Neural progenitor cell (in vitro differentiated cells): ENCODE results near the gene STARD3. TPM values are rescaled to one million over a fixed set of nuclear protein-coding genes. Genes with fewer than 3 reads are reported as not detected.

ENCODE experiments used
- DNase-seq: peaks from one replicate; pipeline ENCODE4 v3.0.0-alpha.2; 2016; ENCODE audit warnings: low spot score
- H2AFZ ChIP-seq: fragments of 200-600 bp; sonication (generic); replicated peaks from 2 replicates; pipeline ENCODE4 v1.6.1; 2016; ENCODE audit warnings: antibody characterized with exemption
- H3F3A ChIP-seq: fragments of 200-600 bp; sonication (generic); 2 replicates; pipeline ENCODE4 v1.6.1; 2016; ENCODE audit warnings: antibody characterized with exemption, low read depth
- H3K27ac ChIP-seq: fragments of 200-600 bp; sonication (generic); 2 replicates; pipeline ENCODE4 v1.5.1; 2016; ENCODE audit warnings: mild to moderate bottlenecking
- H3K27me3 ChIP-seq: fragments of 200-600 bp; sonication (generic); 2 replicates; pipeline ENCODE4 v1.6.1; 2016; ENCODE audit warnings: mild to moderate bottlenecking, moderate library complexity
- H3K36me3 ChIP-seq: fragments of 200-600 bp; sonication (generic); 2 replicates; pipeline ENCODE4 v1.5.1; 2016
- H3K4me1 ChIP-seq: fragments of 200-600 bp; sonication (generic); 2 replicates; pipeline ENCODE4 v1.6.1; 2016; ENCODE audit warnings: mixed run types
- H3K4me2 ChIP-seq: fragments of 200-600 bp; sonication (generic); 2 replicates; pipeline ENCODE4 v1.6.1; 2016
- H3K4me3 ChIP-seq: fragments of 200-600 bp; sonication (generic); 2 replicates; pipeline ENCODE4 v1.5.1; 2016
- H3K79me2 ChIP-seq: fragments of 200-600 bp; sonication (generic); 2 replicates; pipeline ENCODE4 v1.6.1; 2016; ENCODE audit warnings: low read depth
- H3K9ac ChIP-seq: fragments of 200-600 bp; sonication (generic); 2 replicates; pipeline ENCODE4 v1.6.1; 2016
- H3K9me3 ChIP-seq: fragments of 200-600 bp; sonication (generic); 2 replicates; pipeline ENCODE4 v1.5.1; 2016; ENCODE audit warnings: low read depth
- H4K20me1 ChIP-seq: fragments of 200-600 bp; sonication (generic); 2 replicates; pipeline ENCODE4 v1.6.1; 2016; ENCODE audit warnings: low read depth
- H3K27ac Mint-ChIP-seq: 3 replicates; pipeline ENCODE4 v1.8.0; 2021; ENCODE audit warnings: mixed read lengths
- H3K27me3 Mint-ChIP-seq: 2 replicates; pipeline ENCODE4 v1.8.0; 2022; ENCODE audit warnings: low read depth, mild to moderate bottlenecking, inconsistent platforms, moderate library complexity, mixed read lengths; ENCODE audit not compliant: insufficient read depth
- H3K36me3 Mint-ChIP-seq: 3 replicates; pipeline ENCODE4 v1.8.0; 2021; ENCODE audit warnings: mixed read lengths
- H3K4me1 Mint-ChIP-seq: 3 replicates; pipeline ENCODE4 v1.8.0; 2021; ENCODE audit warnings: mixed read lengths
- H3K4me3 Mint-ChIP-seq: 3 replicates; pipeline ENCODE4 v1.8.0; 2021; ENCODE audit warnings: mild to moderate bottlenecking, moderate library complexity, mixed read lengths
- H3K9me3 Mint-ChIP-seq: 3 replicates; pipeline ENCODE4 v1.8.0; 2020; ENCODE audit warnings: mixed read lengths
- EZH2 ChIP-seq: fragments of 200-600 bp; sonication (generic); IDR thresholded peaks from 2 replicates; pipeline ENCODE4 v1.6.1; 2017; ENCODE audit warnings: antibody characterized with exemption, mild to moderate bottlenecking, moderate library complexity
- EZH2phosphoT487 ChIP-seq: fragments of 200-600 bp; sonication (generic); IDR thresholded peaks from 2 replicates; pipeline ENCODE4 v1.6.1; 2017; ENCODE audit warnings: antibody characterized with exemption
- total RNA-seq: library from RNA; depleted of rRNA; stranded (reverse); fragments of >200 nt; gene quantifications from 2 replicates; pipeline ENCODE4 v1.2.3, GENCODE V29; 2015; ENCODE audit warnings: low replicate concordance
- TF ChIP-seq, protein P1 (sequence below): fragments of 200-600 bp; sonication (generic); IDR thresholded peaks from 2 replicates; pipeline ENCODE4 v1.5.1; 2017; ENCODE audit warnings: antibody characterized with exemption, mild to moderate bottlenecking

The STARD3 gene
- total RNA-seq, 1 donor from 2014 or later: 21.5 TPM

DNA sequence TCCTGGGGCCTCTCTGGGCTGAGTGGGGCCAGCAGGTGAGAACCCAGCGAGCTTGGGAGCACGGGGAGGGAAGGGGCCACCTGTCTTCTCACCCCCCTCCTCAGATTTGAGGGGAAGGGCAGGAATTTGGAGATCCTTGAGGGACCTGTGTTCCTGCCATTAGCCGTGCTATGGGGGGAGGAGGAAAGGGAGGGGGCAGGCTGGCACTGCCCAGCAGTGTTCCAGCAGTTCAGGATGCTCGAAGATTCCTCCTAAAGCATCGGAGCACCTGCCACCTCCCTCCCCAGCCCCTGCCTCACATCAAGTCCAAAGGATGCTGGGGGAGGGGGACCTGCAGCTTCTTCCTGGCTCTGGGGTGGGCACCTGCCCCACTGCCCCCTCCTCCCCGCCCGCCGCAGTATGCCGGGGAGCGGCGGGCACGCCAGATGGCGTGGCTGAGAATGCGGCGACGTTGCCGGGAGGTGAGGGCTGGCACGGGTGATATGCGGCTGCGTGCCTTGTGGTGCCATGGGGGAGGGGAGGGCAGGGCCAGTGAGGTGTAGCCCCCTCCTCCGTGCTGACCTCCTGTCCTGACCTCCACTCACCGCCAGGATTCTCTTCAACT lies 24.6 kb upstream of the STARD3 start:
- Histone ChIP-seq H3F3A (peaks cover 9% of the 10 kb centered on the region), H3K4me2 (no peak overlapping the region), H3K4me1 (peaks cover under 1% of the 10 kb centered on the region), H3K4me3 (no peak overlapping the region), H3K36me3 (no peaks in the 10 kb centered on the region), H4K20me1 (peaks cover 23% of the 10 kb centered on the region), H3K79me2 (no peaks in the 10 kb centered on the region), H3K27me3 (peaks cover 100% of the 10 kb centered on the region), H2AFZ (no peak overlapping the region), H3K9me3 (no peaks in the 10 kb centered on the region), H3K9ac (no peak overlapping the region), H3K27ac (no peak overlapping the region)
- DNase-seq: no peak
- no peak for TF ChIP-seq EZH2phosphoT487
- Mint-ChIP-seq H3K27me3 (peaks cover 57% of the 10 kb centered on the region), H3K27ac (no peak overlapping the region), H3K4me3 (no peak overlapping the region), H3K4me1 (peaks cover 2% of the 10 kb centered on the region), H3K9me3 (no peaks in the 10 kb centered on the region), H3K36me3 (no peaks in the 10 kb centered on the region)

DNA sequence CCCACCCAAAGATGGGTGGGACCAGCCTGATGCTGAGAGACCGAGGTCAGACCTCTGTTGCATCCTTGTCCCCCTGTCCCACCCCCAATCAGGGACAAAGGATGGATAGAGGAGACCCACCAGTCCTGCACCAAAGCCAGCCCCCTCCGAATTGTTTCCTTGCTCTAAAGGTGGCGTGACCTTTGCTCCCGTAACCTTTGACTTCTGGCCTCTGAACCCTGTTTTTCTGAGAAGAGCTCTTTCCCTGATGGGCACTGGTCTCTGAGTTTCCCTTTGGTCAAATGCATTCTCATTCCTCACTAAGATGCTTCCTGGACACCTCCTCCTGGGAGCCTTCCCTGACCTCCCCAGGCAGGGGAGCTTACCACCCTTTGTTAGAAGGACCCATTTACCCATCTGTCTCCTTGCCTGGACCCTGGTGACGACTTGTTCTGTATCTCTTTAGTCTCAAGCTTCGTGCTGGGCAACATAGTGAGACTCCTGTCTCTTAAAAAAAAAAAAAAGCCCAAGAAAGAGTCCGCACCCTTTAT lies 23.9 kb upstream of the STARD3 start:
- Histone ChIP-seq H3K4me1 (no peaks in the 10 kb centered on the region), H4K20me1 (peaks cover 17% of the 10 kb centered on the region), H3K4me2 (no peak overlapping the region), H3K36me3 (no peaks in the 10 kb centered on the region), H3K9me3 (no peaks in the 10 kb centered on the region), H3K27me3 (peaks cover 100% of the 10 kb centered on the region), H3F3A (peaks cover 9% of the 10 kb centered on the region), H3K27ac (no peak overlapping the region), H2AFZ (no peak overlapping the region), H3K9ac (no peak overlapping the region), H3K79me2 (no peaks in the 10 kb centered on the region), H3K4me3 (no peak overlapping the region)
- no peaks in the 10 kb centered on the region for H3K36me3 Mint-ChIP-seq
- peaks cover 2% of the 10 kb centered on the region for H3K4me1 Mint-ChIP-seq
- DNase-seq: no peak
- H3K4me3 Mint-ChIP-seq: peak overlapping the region; percentile 45
- TF ChIP-seq, protein P1, sequence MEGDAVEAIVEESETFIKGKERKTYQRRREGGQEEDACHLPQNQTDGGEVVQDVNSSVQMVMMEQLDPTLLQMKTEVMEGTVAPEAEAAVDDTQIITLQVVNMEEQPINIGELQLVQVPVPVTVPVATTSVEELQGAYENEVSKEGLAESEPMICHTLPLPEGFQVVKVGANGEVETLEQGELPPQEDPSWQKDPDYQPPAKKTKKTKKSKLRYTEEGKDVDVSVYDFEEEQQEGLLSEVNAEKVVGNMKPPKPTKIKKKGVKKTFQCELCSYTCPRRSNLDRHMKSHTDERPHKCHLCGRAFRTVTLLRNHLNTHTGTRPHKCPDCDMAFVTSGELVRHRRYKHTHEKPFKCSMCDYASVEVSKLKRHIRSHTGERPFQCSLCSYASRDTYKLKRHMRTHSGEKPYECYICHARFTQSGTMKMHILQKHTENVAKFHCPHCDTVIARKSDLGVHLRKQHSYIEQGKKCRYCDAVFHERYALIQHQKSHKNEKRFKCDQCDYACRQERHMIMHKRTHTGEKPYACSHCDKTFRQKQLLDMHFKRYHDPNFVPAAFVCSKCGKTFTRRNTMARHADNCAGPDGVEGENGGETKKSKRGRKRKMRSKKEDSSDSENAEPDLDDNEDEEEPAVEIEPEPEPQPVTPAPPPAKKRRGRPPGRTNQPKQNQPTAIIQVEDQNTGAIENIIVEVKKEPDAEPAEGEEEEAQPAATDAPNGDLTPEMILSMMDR: no peak
- TF ChIP-seq EZH2phosphoT487 (no peak), EZH2 (no peak)
- H3K9me3 Mint-ChIP-seq: no peaks in the 10 kb centered on the region
- H3K27ac Mint-ChIP-seq: no peak overlapping the region
- H3K27me3 Mint-ChIP-seq: peaks cover 55% of the 10 kb centered on the region

DNA sequence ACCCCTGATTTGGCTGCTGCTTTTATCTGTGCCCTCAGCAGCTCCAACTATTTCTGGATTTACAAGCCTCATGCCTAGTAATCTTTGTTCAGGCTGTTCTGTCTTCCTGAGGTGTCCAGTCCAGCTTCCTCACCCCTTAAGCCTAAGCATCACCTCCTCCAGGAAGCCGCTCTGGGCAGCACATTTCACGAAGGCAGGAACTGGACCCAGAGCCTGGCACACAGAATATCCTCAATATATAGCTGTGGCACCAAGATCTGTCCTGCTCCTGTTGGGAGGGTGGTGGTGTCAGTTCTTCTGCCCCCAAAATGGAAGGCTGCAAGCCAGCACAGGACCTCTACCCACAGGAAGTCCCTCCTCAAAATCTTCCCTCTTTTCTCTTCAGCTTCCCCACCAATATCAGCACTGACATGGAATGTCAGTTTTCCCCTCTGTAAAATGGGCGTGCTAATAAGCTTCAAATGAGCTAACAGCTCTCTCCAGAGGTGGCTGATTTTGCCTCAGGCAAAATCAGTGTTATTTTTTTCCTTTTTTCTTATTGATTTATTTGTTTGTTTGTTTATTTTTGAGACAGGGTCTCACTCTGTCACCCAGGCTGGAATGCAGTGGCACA lies 22.3 kb upstream of the STARD3 start:
- Mint-ChIP-seq H3K9me3 (no peaks in the 10 kb centered on the region), H3K36me3 (no peaks in the 10 kb centered on the region), H3K4me3 (no peak overlapping the region), H3K27me3 (peaks cover 49% of the 10 kb centered on the region), H3K27ac (no peak overlapping the region), H3K4me1 (peaks cover 5% of the 10 kb centered on the region)
- peaks cover 9% of the 10 kb centered on the region for H3F3A ChIP-seq
- H2AFZ ChIP-seq: no peak overlapping the region
- peaks cover 100% of the 10 kb centered on the region for H3K27me3 ChIP-seq
- H3K4me1 ChIP-seq: peaks cover 5% of the 10 kb centered on the region
- TF ChIP-seq, protein P1: no peak
- TF ChIP-seq EZH2phosphoT487: no peak
- TF ChIP-seq EZH2: no peak
- no peak overlapping the region for H3K4me3 ChIP-seq
- no peak for DNase-seq
- H4K20me1 ChIP-seq: peaks cover 10% of the 10 kb centered on the region
- no peaks in the 10 kb centered on the region for H3K79me2 ChIP-seq
- H3K27ac ChIP-seq: no peak overlapping the region
- H3K9me3 ChIP-seq: no peaks in the 10 kb centered on the region
- H3K9ac ChIP-seq: no peak overlapping the region
- H3K36me3 ChIP-seq: no peaks in the 10 kb centered on the region
- no peak overlapping the region for H3K4me2 ChIP-seq

DNA sequence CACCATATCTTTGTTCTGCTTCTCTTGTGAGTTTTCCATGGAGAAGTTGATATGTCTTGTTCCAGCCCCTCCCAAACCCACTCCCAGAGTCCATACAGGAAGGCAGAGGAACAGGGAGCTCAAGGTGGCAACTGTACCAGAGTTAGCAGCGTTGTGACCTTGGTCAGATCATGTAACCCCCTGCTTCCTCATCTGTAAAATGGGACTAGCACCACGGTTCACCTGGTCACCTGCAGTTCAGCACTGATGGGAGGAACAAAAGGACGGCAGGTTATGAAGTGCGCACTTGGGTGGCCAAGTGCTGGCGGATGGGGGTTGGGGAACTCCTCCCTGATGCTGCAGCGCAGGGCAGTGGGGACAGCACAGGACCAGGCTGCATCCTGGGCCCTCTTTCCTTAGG lies 21.5 kb upstream of the STARD3 start:
- H3K27me3 Mint-ChIP-seq: peaks cover 55% of the 10 kb centered on the region
- Histone ChIP-seq H3K4me1 (peaks cover 5% of the 10 kb centered on the region), H3K4me2 (no peak overlapping the region), H3K9ac (no peak overlapping the region), H2AFZ (no peak overlapping the region), H3K27ac (no peak overlapping the region), H3K4me3 (no peak overlapping the region), H3K27me3 (peaks cover 100% of the 10 kb centered on the region), H3F3A (peaks cover 9% of the 10 kb centered on the region), H3K36me3 (no peaks in the 10 kb centered on the region), H3K9me3 (no peaks in the 10 kb centered on the region), H4K20me1 (peaks cover 10% of the 10 kb centered on the region), H3K79me2 (no peaks in the 10 kb centered on the region)
- H3K36me3 Mint-ChIP-seq: no peaks in the 10 kb centered on the region
- DNase-seq: no peak
- no peak for TF ChIP-seq EZH2
- no peak for TF ChIP-seq EZH2phosphoT487
- TF ChIP-seq, protein P1: no peak
- no peaks in the 10 kb centered on the region for H3K9me3 Mint-ChIP-seq
- H3K4me1 Mint-ChIP-seq: peaks cover 5% of the 10 kb centered on the region
- no peak overlapping the region for H3K27ac Mint-ChIP-seq
- H3K4me3 Mint-ChIP-seq: no peak overlapping the region
